Pons (tissue), 1 donor: ENCODE results near the gene SLC25A25.

ENCODE experiments used
- DNase-seq: peaks from one replicate; pipeline ENCODE4 v3.0.0-alpha.2; 2016; ENCODE audit warnings: low spot score

The SLC25A25 gene

GRCh38 chr9:128072144-128073021 is 4.4 kb downstream of the SLC25A25 start:
- DNase-seq = peak; percentile 91

GRCh38 chr9:128073253-128073886 is 5.3 kb downstream of the SLC25A25 start:
- DNase-seq = no peak

- no peak for DNase-seq
These were observed 9.9 kb downstream of the SLC25A25 start for GRCh38 chr9:128077847-128078503.

- DNase-seq = no peak
These were observed 10.7 kb downstream of the SLC25A25 start for GRCh38 chr9:128078504-128079434.

- no peak for DNase-seq
These were observed 12.2 kb downstream of the SLC25A25 start for GRCh38 chr9:128080206-128080605.

GRCh38 chr9:128081056-128081455 is 13.0 kb downstream of the SLC25A25 start:
- no peak for DNase-seq

GRCh38 chr9:128082151-128082550 is 14.1 kb downstream of the SLC25A25 start:
- DNase-seq = no peak

- no peak for DNase-seq
These were observed 16.7 kb downstream of the SLC25A25 start for GRCh38 chr9:128084746-128085145.

- no peak for DNase-seq
These were observed 17.9 kb downstream of the SLC25A25 start for GRCh38 chr9:128085943-128086342.

- DNase-seq = no peak
These were observed 19.2 kb downstream of the SLC25A25 start for GRCh38 chr9:128087262-128087661.

- no peak for DNase-seq
These were observed 20.4 kb downstream of the SLC25A25 start for GRCh38 chr9:128088253-128088945.

GRCh38 chr9:128089299-128089698 is 21.3 kb downstream of the SLC25A25 start:
- DNase-seq = no peak

- DNase-seq = peak; percentile 87
These were observed 23.1 kb downstream of the SLC25A25 start for GRCh38 chr9:128091144-128091543.

- peak; percentile 49 for DNase-seq
These were observed 23.5 kb downstream of the SLC25A25 start for GRCh38 chr9:128091571-128091970.

- DNase-seq = no peak
These were observed 24.4 kb downstream of the SLC25A25 start for GRCh38 chr9:128092199-128092977.

- no peak for DNase-seq
These were observed 25.0 kb downstream of the SLC25A25 start for GRCh38 chr9:128093011-128093410.

- peak; percentile 92 for DNase-seq
These were observed 26.3 kb downstream of the SLC25A25 start for GRCh38 chr9:128094166-128094949.

GRCh38 chr9:128094950-128095544 is 27.0 kb downstream of the SLC25A25 start:
- DNase-seq = no peak
